DND-41 (cell line): ENCODE data around the gene MPP1.

ENCODE experiments used
- CTCF ChIP-seq: IDR thresholded peaks from 2 replicates; pipeline ENCODE4 v1.5.1; 2012; ENCODE audit warnings: borderline replicate concordance, low read length, moderate library complexity, mild to moderate bottlenecking; ENCODE audit not compliant: poor library complexity, severe bottlenecking; ENCODE audit errors: extremely low read depth
- EZH2 ChIP-seq: IDR thresholded peaks from 3 replicates; pipeline ENCODE4 v1.6.1; 2012; ENCODE audit warnings: borderline replicate concordance, low read depth, mild to moderate bottlenecking, moderate library complexity, low read length, inconsistent platforms; ENCODE audit not compliant: severe bottlenecking

- TF ChIP-seq CTCF: no peak
- no peak for TF ChIP-seq EZH2
Measured at GRCh38 chrX:154850957-154851611, 45.8 kb upstream of the MPP1 start.
